K562 treated with DMSO at 1 percent for 48 hours (cell line): Measurements from ENCODE around the gene GSTM1. TPM values are rescaled to one million over a fixed set of nuclear protein-coding genes. Genes with fewer than 3 reads are reported as not detected.

Experiments used
- total RNA-seq: library from RNA; unstranded; fragments of 300-600 nt; gene quantifications from 2 replicates; pipeline ENCODE4 v1.2.3, GENCODE V29; 2022; ENCODE audit warnings: low replicate concordance; ENCODE audit errors: extremely low read depth

Gene GSTM1
- total RNA-seq: not detected in 2 replicates

DNA sequence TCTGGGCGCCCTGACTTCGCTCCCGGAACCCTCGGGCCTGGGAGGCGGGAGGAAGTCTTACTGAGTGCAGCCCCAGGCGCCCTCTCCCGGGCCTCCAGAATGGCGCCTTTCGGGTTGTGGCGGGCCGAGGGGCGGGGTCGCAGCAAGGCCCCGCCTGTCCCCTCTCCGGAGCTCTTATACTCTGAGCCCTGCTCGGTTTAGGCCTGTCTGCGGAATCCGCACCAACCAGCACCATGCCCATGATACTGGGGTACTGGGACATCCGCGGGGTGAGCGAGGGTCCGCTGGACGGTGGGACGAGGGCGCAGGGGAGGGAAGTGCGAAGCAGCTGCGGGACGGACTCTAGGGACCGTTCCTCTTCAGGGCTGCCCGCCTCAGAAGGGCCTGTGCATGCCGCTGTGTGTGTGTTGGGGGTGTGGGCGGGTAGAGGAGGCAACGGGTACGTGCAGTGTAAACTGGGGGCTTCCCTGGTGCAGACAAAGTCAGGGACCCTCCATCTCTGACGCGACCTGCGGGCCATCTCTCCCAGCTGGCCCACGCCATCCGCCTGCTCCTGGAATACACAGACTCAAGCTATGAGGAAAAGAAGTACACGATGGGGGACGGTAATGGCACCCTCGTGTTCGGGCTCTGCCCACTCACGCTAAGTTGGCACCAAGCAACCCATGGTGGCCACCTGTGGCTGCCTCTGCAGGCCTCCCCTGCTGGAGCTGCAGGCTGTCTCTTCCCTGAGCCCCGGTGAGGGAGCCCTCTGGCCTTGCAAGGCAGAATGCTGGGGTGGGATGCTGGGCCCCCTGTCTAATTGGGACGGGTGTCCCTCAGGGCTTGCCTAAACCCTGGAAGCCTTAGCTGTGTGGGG, at the start of gene GSTM1:
GSTM1 (plus strand) TSS at position 177 of the 859 bp plus-strand sequence; CDS start at position 234, 57 bp downstream.

GRCh38 chr1:109655615-109656519, 31.8 kb upstream of the GSTM1 start, which contains the start of gene GSTM4:
Gene GSTM4 (plus strand): TSS chr1:109656099. CDS start chr1:109656390, 291 bp downstream.

DNA sequence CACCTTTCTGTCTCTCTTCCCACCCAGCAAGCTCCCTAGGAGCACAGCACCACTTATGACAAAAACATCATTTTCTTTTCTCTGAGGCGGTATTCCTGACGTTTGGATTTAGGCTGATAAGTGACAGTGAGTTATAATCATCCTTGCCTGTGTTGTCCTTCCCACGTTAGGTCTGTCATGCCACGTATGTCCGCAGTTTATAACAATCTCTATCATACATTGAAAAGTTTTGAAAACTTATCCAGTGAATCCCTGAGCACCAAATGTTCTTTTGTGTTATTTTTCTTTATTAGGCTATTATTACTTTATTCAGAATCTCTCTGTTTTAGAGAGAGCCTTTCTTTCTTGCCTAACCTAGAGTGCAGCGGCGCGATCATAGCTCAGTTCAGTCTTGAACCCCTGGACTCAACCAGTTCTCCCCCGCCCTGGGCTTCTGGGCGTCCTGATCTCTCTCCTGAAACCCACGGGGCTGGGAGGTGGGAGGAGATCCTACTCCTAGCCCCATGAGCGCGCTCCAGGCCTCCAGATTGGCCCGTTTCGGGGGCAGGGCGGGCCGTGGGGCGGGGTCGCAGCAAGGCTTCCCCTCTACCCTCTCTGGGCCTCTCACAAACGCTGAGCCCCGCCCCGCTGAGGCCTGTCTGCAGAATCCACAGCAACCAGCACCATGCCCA, 20.0 kb upstream of the GSTM1 start, which contains the start of gene GSTM2:
GSTM2 (plus strand) TSS at position 606 of the 671 bp plus-strand sequence; CDS start at position 665, 59 bp downstream.

GRCh38 chr1:109711593-109712320, 24.1 kb downstream of the GSTM1 start, which contains the start of gene GSTM5:
Gene GSTM5 (plus strand): TSS chr1:109712251. CDS start chr1:109712313, 62 bp downstream.

DNA sequence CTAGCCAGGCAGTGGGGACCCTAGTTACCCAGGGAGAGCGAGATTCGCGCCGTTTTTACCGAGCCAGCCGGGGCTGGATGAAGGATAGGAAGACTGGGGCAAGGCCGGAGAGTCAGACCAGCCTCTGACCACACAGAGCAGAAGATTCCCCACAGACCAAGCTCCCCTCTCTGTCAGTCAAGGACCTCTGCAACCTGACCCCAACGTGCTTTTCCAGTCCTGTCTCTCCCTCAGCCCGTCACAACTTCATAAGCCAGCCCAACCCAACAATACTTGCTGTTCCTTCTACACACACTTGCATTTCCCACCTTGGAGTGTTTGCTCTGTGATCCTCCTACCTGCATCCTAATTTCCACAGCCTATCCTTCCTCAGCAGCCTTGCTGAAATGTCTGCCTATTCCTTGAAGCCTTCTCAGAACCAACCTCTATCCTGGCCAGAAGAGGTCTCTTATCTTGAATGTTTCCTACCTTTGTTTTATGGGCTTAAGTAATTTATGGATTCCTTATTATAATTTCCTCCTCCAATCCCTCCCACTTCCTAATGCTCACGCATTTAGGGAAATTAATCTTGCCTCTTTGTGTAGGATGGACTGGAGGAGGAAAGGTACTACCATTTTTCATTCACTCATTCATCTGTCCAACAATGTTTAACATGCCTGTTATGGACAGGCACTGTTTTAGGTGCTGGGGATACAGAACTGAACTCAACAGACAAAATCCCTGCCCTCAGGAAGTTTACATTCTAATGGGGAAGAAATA, 53.2 kb downstream of the GSTM1 start, which contains the start of gene GSTM3:
GSTM3 (minus strand) TSS at position 424 of the 759 bp plus-strand sequence. CDS start 751 bp downstream, outside the sequence.

Other genes with a start within 250 kb of the GSTM1 start
- not detected in 2 replicates for gene SYPL2, start 221.3 kb upstream of the GSTM1 start, total RNA-seq
- gene ATXN7L2, start 203.9 kb upstream of the GSTM1 start, total RNA-seq: not detected in 2 replicates
- gene CYB561D1, start 193.7 kb upstream of the GSTM1 start, total RNA-seq: not detected in 2 replicates
- gene AMIGO1, start 178.1 kb upstream of the GSTM1 start, total RNA-seq: not detected in 2 replicates
- not detected in 2 replicates for gene GPR61, start 147.9 kb upstream of the GSTM1 start, total RNA-seq
- not detected in 2 replicates for gene GNAI3, start 139.2 kb upstream of the GSTM1 start, total RNA-seq
- not detected in 2 replicates for gene GNAT2, start 68.2 kb upstream of the GSTM1 start, total RNA-seq
- gene AMPD2, start 68.0 kb upstream of the GSTM1 start, total RNA-seq: 959 TPM in 1 of 2 replicates, not detected in the other
- not detected in 2 replicates for gene GSTM4, start 31.7 kb upstream of the GSTM1 start, total RNA-seq
- not detected in 2 replicates for gene GSTM2, start 19.8 kb upstream of the GSTM1 start, total RNA-seq
- not detected in 2 replicates for gene GSTM5, start 24.4 kb downstream of the GSTM1 start, total RNA-seq
- not detected in 2 replicates for gene GSTM3, start 53.2 kb downstream of the GSTM1 start, total RNA-seq
- gene EPS8L3, start 76.1 kb downstream of the GSTM1 start, total RNA-seq: not detected in 2 replicates
- gene CSF1, start 223.0 kb downstream of the GSTM1 start, total RNA-seq: not detected in 2 replicates